Choroid plexus epithelial cell (primary cell): ENCODE results near the gene IL19.

Experiments used
- DNase-seq: peaks from one replicate; pipeline ENCODE4 v3.0.0-alpha.2; 2010; ENCODE audit warnings: low read depth
- H3K4me3 ChIP-seq: 2 replicates; pipeline ENCODE4 v1.5.1; 2011; ENCODE audit warnings: low read depth, mild to moderate bottlenecking, control low read depth, low read length, moderate library complexity
- CTCF ChIP-seq: conservative IDR thresholded peaks from 2 replicates; pipeline ENCODE4 v1.5.1; 2011; ENCODE audit warnings: low read depth, mild to moderate bottlenecking, control low read depth, inconsistent platforms, low read length, moderate library complexity

The IL19 gene

DNA sequence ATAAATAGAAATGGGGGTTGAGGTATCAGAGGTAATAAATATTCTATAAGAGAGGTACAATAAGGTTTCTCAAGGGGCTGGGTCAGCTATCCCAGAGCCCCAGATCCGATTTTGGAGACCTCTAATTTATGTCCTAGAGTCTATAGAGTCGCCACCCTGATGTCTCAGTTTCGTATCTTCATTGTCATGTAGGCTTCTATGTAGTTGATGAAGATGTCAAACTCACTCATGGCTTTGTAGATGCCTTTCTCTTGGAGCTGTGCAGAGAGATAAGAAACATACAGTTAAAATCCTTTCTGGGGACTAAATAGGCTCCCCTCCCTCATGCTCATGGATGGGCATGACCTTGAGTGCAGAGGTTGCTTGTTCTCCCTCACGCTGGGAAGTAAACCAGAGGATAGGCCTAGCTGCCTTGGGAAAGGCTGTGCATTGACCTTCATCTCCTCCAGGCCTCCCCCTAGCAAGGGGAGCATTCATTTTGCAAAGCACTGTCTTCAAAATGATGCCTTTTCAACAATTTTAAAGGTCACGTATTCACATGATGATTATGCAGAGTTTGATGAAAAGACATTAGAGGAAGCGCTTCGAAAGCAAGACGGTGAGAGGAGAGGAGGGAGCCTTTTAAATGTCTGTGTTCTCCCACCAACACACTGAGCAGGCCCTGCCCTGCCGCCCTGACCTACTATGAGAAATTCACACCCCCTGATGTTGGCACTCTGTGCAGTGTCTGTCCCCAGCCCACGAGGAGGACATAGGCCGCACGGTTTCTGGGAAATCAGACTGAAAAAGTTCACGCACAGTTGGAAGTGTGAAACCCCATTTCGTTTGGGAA, 1.9 kb upstream of the IL19 start:
- H3K4me3 ChIP-seq, result no peak overlapping the region
- DNase-seq, result no peak
- no peak for TF ChIP-seq CTCF

GRCh38 chr1:206769304-206769731, 1.3 kb upstream of the IL19 start:
- H3K4me3 ChIP-seq, result no peak overlapping the region
- no peak for TF ChIP-seq CTCF
- no peak for DNase-seq

GRCh38 chr1:206771338-206771692, 742 bp downstream of the IL19 start:
- DNase-seq, result no peak
- TF ChIP-seq CTCF, result no peak

GRCh38 chr1:206772243-206772937, 1.8 kb downstream of the IL19 start, which contains the start of gene IL10:
Gene IL10 (minus strand): TSS chr1:206772494. CDS start chr1:206772435, 59 bp downstream.
- DNase-seq, result no peak
- no peak for TF ChIP-seq CTCF
- H3K4me3 ChIP-seq, result no peak within 1 kb of the TSS

More at GRCh38 chr1:206771338-206771692, 742 bp downstream of the IL19 start:
- H3K4me3 ChIP-seq, result no peak overlapping the region

DNA sequence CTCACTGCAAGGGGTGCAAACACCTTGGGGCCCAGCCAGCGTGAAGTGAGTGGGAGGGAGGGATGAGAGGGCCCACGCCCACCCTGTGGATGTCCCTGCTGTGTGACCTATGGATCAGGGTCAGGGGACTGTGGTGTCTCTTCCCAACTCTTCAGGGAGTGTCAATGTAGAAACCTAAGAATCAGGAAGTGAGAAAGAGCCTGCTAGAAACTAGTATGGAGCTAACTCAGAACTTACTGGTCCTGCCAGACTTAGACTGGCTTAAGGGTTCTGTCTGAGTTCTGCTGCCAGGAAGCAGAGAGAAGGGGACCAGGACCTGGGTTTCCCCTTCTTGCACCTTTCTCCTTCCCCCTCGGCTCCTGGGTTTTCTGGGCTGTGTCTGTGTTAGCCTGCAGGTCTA, 3.5 kb downstream of the IL19 start:
- no peak overlapping the region for H3K4me3 ChIP-seq
- DNase-seq, result no peak
- no peak for TF ChIP-seq CTCF

DNA sequence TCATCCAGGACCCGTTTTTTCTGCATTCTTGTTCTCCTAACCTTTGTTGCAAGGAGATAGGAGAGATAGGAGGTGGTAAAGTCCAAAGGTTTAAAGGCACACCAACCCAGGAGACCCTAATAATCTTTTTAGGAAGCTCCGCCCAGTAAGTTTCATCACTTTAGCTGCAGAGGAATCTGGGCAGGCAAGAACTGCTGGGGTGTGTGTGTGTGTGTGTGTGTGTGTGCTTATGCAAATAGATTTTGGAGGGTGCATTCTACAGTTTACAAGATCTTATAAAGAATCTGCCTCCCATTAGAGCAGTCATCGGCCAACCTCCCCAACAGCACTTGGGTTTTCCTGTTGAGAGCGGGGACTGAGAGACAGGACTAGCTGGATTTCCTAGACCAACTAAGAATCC, 5.7 kb downstream of the IL19 start:
- H3K4me3 ChIP-seq, result no peak overlapping the region
- no peak for TF ChIP-seq CTCF
- DNase-seq, result no peak
